Measurements from ENCODE around the gene CCDC47. TPM values are rescaled to one million over a fixed set of nuclear protein-coding genes. Genes with fewer than 3 reads are reported as not detected.
A peak's percentile ranks its signal among the peaks of the same experiment; 100 is the strongest.

Gene CCDC47
- total RNA-seq, 4 donors from 2014 or later, result 55.9 to 66.4 (median 63.7) TPM

DNA sequence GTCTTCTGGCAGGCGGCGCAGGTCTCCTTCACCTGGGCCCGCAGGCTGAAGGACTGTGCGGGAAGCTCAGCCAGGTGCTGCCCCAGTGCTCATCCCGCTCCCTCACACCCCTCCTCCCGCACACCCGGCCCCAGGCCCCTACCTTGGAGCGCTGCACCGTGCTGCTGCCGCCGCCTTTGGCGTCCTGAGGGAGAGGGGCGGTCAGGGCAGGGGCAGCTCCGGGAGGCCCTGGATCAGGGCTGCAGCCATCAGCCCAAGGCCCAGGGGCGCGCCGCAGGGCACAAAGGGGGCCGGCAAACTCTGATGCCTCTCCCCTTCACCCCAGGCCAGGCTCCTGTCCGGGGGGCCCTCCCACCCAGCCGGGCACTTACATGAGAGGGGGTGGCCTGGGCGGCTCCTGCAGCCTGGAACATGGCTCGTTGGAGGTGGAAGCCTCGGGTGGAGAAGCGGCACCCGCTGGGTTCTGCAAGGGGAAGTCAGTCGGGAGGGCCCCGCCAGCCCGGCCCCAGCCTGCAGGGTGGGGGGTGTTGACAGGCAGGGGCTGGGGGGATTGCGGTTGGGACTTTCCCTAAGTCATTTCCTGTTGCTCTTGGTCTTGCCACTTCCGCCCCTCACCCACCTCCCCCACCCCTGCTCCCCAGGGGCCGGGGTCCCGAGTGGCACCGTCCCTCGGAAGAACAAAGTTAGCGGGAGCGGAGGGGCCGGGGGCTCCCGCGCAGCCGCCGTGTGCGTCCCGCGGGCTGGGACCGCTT, 74.3 kb downstream of the CCDC47 start:
- 46% methylated on average over 4 of the region's 45 CpGs; no CpG with 5 or more reads in 1 of the 2 donors for WGBS, 2 donors
- H3K4me3 ChIP-seq, result peak overlapping the region; percentile 45 to 79 (median 66)
- intact Hi-C loops (cut with DNase I), result no loop called here
- no peaks in the 10 kb centered on the region for H3K9me3 ChIP-seq
- H3K36me3 ChIP-seq, result peaks cover 6 to 28% (median 10%) of the 10 kb centered on the region in 3 donors
- H3K27me3 ChIP-seq, result peaks cover 0 to 19% (median 0%) of the 10 kb centered on the region in 4 donors
- peaks cover 23 to 66% (median 41%) of the 10 kb centered on the region in 3 donors for H3K4me1 ChIP-seq
- TF ChIP-seq, protein P1, sequence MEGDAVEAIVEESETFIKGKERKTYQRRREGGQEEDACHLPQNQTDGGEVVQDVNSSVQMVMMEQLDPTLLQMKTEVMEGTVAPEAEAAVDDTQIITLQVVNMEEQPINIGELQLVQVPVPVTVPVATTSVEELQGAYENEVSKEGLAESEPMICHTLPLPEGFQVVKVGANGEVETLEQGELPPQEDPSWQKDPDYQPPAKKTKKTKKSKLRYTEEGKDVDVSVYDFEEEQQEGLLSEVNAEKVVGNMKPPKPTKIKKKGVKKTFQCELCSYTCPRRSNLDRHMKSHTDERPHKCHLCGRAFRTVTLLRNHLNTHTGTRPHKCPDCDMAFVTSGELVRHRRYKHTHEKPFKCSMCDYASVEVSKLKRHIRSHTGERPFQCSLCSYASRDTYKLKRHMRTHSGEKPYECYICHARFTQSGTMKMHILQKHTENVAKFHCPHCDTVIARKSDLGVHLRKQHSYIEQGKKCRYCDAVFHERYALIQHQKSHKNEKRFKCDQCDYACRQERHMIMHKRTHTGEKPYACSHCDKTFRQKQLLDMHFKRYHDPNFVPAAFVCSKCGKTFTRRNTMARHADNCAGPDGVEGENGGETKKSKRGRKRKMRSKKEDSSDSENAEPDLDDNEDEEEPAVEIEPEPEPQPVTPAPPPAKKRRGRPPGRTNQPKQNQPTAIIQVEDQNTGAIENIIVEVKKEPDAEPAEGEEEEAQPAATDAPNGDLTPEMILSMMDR (IDR thresholded peaks at IDR 0.05), result no peak
- peak in 1 of 4 donors; percentile 42 for TF ChIP-seq POLR2A (IDR thresholded peaks at IDR 0.05)
- DNase-seq, result peak; percentile 68
- H3K27ac ChIP-seq, result peak overlapping the region; percentile 39 to 91 (median 83)

DNA sequence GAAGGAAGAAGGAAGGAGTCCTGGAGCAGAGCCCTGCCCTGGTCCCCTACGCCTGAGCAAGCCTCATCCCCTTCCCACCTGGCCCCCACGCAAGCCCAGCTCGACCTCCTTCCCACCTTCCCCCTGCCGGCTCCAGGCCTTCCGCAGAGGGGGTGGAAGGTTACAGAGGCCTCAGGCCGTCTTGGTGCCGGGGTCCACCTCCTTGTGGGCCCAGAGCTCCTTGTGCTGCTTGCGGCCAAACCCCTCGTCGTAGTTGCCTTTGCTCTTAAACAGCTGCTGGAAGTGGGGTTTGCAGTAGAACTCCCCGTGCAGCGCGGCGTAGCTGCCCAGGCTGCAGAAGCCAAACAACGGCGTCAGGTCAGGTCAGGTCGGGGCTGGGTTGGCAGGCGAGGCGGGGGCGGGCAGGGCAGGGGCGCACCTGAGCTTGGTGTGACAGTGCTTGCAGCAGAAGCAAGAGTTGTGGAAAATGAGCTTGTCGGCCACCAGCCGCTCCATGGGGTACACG, 75.0 kb downstream of the CCDC47 start:
- H3K27ac ChIP-seq, result peak overlapping the region; percentile 39 to 91 (median 83)
- H3K4me1 ChIP-seq, result peaks cover 23 to 66% (median 41%) of the 10 kb centered on the region in 3 donors
- DNase-seq, result no peak
- no peaks in the 10 kb centered on the region for H3K9me3 ChIP-seq
- peak overlapping the region; percentile 45 to 79 (median 66) for H3K4me3 ChIP-seq
- 48 to 55% methylated on average over 5 of the region's 24 CpGs for WGBS, 2 donors
- TF ChIP-seq, protein P1 (IDR thresholded peaks at IDR 0.05), result no peak
- TF ChIP-seq POLR2A (IDR thresholded peaks at IDR 0.05), result no peak
- peaks cover 0 to 19% (median 0%) of the 10 kb centered on the region in 4 donors for H3K27me3 ChIP-seq
- intact Hi-C loops (cut with DNase I), result no loop called here
- peaks cover 5 to 28% (median 16%) of the 10 kb centered on the region in 3 donors for H3K36me3 ChIP-seq

DNA sequence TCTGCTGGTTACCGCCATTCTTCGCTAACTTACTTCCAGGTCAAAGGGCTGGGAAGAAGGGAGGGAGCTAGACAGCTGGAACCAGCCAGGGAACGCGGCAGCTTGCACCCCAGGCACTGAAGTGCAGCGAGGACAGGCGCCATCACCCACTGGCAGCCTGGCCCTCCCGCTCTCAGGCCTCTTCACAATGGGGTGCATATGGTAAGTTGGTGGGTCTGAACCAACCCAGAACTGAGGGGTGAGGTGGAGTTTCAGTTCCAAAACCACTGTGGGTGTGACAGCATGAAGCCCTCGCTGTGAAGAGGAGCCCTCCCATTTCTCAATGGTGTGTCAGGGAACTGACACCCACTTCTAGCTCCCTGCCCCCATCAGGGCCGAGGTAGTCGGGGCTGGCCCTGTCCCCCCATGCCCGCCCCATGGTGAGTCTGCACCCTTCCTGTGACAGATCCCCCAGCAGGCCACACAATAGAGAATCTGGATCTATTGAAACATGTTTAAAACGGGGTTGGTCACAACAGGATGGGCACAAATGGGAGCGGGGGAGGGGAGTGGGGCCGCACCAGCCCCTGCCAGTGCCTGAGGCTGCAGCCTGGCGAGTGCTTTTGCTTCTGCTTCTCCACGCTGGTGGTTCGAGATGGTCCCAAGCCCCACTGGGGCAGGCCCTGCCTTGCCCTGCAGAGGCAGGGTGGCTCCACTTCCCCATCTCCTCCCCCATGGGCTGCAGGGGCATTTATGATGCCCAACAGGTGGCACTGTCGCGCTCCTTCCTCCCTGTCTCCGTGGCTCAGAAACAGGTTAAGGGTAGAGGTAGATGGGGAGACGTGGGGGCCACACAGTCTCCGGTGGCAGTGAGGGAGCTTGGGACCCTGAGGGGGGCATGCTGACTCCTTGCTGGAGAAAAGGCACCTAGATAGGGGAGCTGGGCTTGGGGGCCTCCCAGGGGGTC, 75.8 kb downstream of the CCDC47 start:
- no peak for DNase-seq
- WGBS, 2 donors, result 42 to 61% methylated on average over 11 to 12 of the region's 22 CpGs
- Histone ChIP-seq H3K9me3 (no peaks in the 10 kb centered on the region), H3K4me1 (peaks cover 23 to 66% (median 41%) of the 10 kb centered on the region in 3 donors), H3K27me3 (peaks cover 0 to 19% (median 0%) of the 10 kb centered on the region in 4 donors), H3K4me3 (peak overlapping the region; percentile 45 to 79 (median 66)), H3K27ac (peak overlapping the region; percentile 39 to 91 (median 83)), H3K36me3 (peaks cover 0 to 29% (median 22%) of the 10 kb centered on the region in 3 donors)
- intact Hi-C loops (cut with DNase I), result no loop called here
- peak in 1 of 4 donors; percentile 20 for TF ChIP-seq POLR2A (IDR thresholded peaks at IDR 0.05)
- TF ChIP-seq, protein P1 (IDR thresholded peaks at IDR 0.05), result peak; percentile 27 to 74 (median 56)

DNA sequence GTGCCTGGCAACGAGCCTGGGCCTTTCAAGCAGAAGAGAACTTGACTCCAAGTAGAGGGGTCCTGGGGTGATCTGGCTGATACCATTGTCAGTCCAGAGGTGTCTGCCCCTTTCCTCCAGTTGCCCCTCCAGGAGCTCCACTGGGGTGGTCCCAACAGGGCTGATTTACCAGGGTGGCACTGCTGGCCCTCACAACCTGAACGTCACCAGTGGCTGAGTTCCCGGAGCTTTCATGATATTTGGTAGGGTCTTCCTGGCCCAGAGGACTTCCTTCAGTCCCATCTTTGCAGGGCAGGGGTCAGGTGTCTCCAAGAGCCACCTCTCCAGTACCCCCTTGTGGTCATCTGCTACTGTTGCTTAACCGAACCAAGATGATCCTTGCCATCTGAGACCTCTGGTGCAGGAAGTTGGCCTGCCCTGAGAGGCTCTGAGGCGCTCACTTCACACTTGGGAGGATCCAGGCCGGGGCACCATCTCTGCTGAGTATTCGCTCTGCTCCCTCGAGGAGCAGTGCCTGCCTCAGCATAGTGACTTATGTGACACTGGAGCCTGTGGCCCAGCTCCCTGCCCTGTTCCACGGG, 76.9 kb downstream of the CCDC47 start:
- Histone ChIP-seq H3K4me3 (no peak overlapping the region), H3K27me3 (peaks cover 0 to 19% (median 0%) of the 10 kb centered on the region in 4 donors), H3K9me3 (no peaks in the 10 kb centered on the region), H3K27ac (peak overlapping the region in 2 of 4 donors; percentile 88 to 91), H3K36me3 (peaks cover 3 to 40% (median 30%) of the 10 kb centered on the region in 3 donors), H3K4me1 (peaks cover 23 to 57% (median 38%) of the 10 kb centered on the region in 3 donors)
- intact Hi-C loops (cut with DNase I), result no loop called here
- TF ChIP-seq, protein P1 (IDR thresholded peaks at IDR 0.05), result peak in 3 of 6 experiments; percentile 12 to 30 (median 16)
- TF ChIP-seq POLR2A (IDR thresholded peaks at IDR 0.05), result no peak
- WGBS, 2 donors, result 71 to 85% methylated on average over 1 to 2 of the region's 9 CpGs
- DNase-seq, result no peak
